Liver (tissue), 9 donors: ENCODE measurements around the gene OXNAD1. TPM values are rescaled to one million over a fixed set of nuclear protein-coding genes. Genes with fewer than 3 reads are reported as not detected.

ENCODE experiments used
- DNase-seq: peaks from one replicate; pipeline ENCODE4 v3.0.0-alpha.2; 2017; ENCODE audit warnings: low spot score
- H3K27ac ChIP-seq, 2 donors: one replicate each; pipeline ENCODE4 v1.7.0; 2013; ENCODE audit warnings: inconsistent platforms in 2 of 2, low read length in 2 of 2, control low read depth in 1 of 2, low read depth in 1 of 2, mild to moderate bottlenecking in 1 of 2
- H3K27me3 ChIP-seq, 4 donors: one replicate each; pipeline versions ENCODE4 v1.6.1 to v1.7.0; 2013; ENCODE audit warnings: low read length in 3 of 4, inconsistent platforms in 1 of 4, mild to moderate bottlenecking in 1 of 4, moderate library complexity in 1 of 4; ENCODE audit not compliant: control insufficient read depth in 4 of 4, insufficient read depth in 4 of 4
- H3K36me3 ChIP-seq, 4 donors: one replicate each; pipeline versions ENCODE4 v1.6.1 to v1.7.0; 2013; ENCODE audit warnings: low read length in 3 of 4, mild to moderate bottlenecking in 3 of 4, low read depth in 1 of 4, moderate library complexity in 1 of 4; ENCODE audit not compliant: control insufficient read depth in 4 of 4, insufficient read depth in 3 of 4
- H3K4me1 ChIP-seq, 4 donors: one replicate each; pipeline versions ENCODE4 v1.6.1 to v1.7.0; 2013; ENCODE audit warnings: low read length in 3 of 4, mild to moderate bottlenecking in 3 of 4, moderate library complexity in 1 of 4; ENCODE audit not compliant: control insufficient read depth in 4 of 4, insufficient read depth in 4 of 4
- H3K4me3 ChIP-seq, 3 donors: one replicate each; pipeline versions ENCODE4 v1.6.1 to v1.7.0; 2013; ENCODE audit warnings: low read length in 3 of 3, control low read depth in 1 of 3, low read depth in 1 of 3, mild to moderate bottlenecking in 1 of 3
- H3K9ac ChIP-seq, 2 donors: one replicate each; pipeline ENCODE4 v1.7.0; 2013; ENCODE audit warnings: low read length in 2 of 2, mild to moderate bottlenecking in 2 of 2, moderate library complexity in 2 of 2, control low read depth in 1 of 2, low read depth in 1 of 2
- H3K9me3 ChIP-seq, 4 donors: one replicate each; pipeline versions ENCODE4 v1.6.1 to v1.7.0; 2013; ENCODE audit warnings: low read length in 3 of 4; ENCODE audit not compliant: control insufficient read depth in 4 of 4
- EGR1 ChIP-seq, 2 donors: IDR thresholded peaks; 2 replicates each; pipeline ENCODE4 v1.6.1; 2016 to 2018; ENCODE audit warnings: antibody characterized with exemption in 2 of 2, low read depth in 2 of 2
- FOXA1 ChIP-seq: IDR thresholded peaks from 2 replicates; pipeline ENCODE4 v1.6.1; 2016; ENCODE audit warnings: antibody characterized with exemption
- FOXA2 ChIP-seq: IDR thresholded peaks from 2 replicates; pipeline ENCODE4 v1.6.1; 2016; ENCODE audit warnings: antibody characterized with exemption
- GABPA ChIP-seq, 2 donors: IDR thresholded peaks in 1 of 2; conservative IDR thresholded peaks in 1 of 2; 2 replicates each; pipeline ENCODE4 v1.6.1; 2016; ENCODE audit warnings: antibody characterized with exemption in 2 of 2, mild to moderate bottlenecking in 1 of 2, moderate library complexity in 1 of 2
- HNF4A ChIP-seq, 2 donors: conservative IDR thresholded peaks; 2 replicates each; pipeline ENCODE4 v1.6.1; 2016; ENCODE audit warnings: antibody characterized with exemption in 2 of 2, mild to moderate bottlenecking in 2 of 2
- HNF4G ChIP-seq: IDR thresholded peaks from 2 replicates; pipeline ENCODE4 v1.6.1; 2016; ENCODE audit warnings: antibody characterized with exemption
- JUND ChIP-seq, 2 donors: IDR thresholded peaks; 2 replicates each; pipeline ENCODE4 v1.6.1; 2016; ENCODE audit warnings: antibody characterized with exemption in 2 of 2
- NR2F2 ChIP-seq: IDR thresholded peaks from 2 replicates; pipeline ENCODE4 v1.6.1; 2016; ENCODE audit warnings: antibody characterized with exemption
- RAD21 ChIP-seq, 2 donors: IDR thresholded peaks; 2 replicates each; pipeline ENCODE4 v1.6.1; 2016; ENCODE audit warnings: antibody characterized with exemption in 2 of 2, mild to moderate bottlenecking in 2 of 2
- RXRA ChIP-seq, 2 donors: IDR thresholded peaks; 2 replicates each; pipeline ENCODE4 v1.6.1; 2017 to 2018; ENCODE audit warnings: antibody characterized with exemption in 2 of 2, mild to moderate bottlenecking in 1 of 2
- SP1 ChIP-seq: IDR thresholded peaks from 2 replicates; pipeline ENCODE4 v1.6.1; 2018; ENCODE audit warnings: antibody characterized with exemption, mild to moderate bottlenecking
- TAF1 ChIP-seq: conservative IDR thresholded peaks from 2 replicates; pipeline ENCODE4 v1.6.1; 2016; ENCODE audit warnings: antibody characterized with exemption, mild to moderate bottlenecking
- YY1 ChIP-seq: IDR thresholded peaks from 2 replicates; pipeline ENCODE4 v1.6.1; 2016; ENCODE audit warnings: antibody characterized with exemption, mild to moderate bottlenecking
- WGBS: extraction: QIAGEN DNeasy Blood & Tissue Kit; methylation state at CpG from one replicate; pipeline ENCODE4 v1.1.7; 2013; 5-methylcytosine and 5-hydroxymethylcytosine counted together
- polyA plus RNA-seq, 2 donors: library from polyadenylated mRNA; stranded (reverse) in 1 of 2; unstranded in 1 of 2; fragments of 200-250 nt in 1 of 2; fragments of >200 nt in 1 of 2; fragmentation: Nextera tagmentation in 1 of 2; extraction: Ambion mirVana in 1 of 2; gene quantifications; one replicate each; pipeline versions ENCODE4 v1.2.1 to v1.2.3, GENCODE V29; 2013 to 2015
- total RNA-seq, 2 donors: library from RNA; depleted of rRNA; stranded (reverse); fragments of >200 nt; gene quantifications; one replicate each; pipeline ENCODE4 v1.2.3, GENCODE V29; 2014
- TF ChIP-seq, protein P1 (sequence below): IDR thresholded peaks from 2 replicates; pipeline ENCODE4 v1.6.1; 2016; ENCODE audit warnings: antibody characterized with exemption, mild to moderate bottlenecking
- TF ChIP-seq, protein P2 (sequence below): IDR thresholded peaks from 2 replicates; pipeline ENCODE4 v1.6.1; 2016; ENCODE audit warnings: antibody characterized with exemption
- TF ChIP-seq, protein P3 (sequence below): IDR thresholded peaks from 2 replicates; pipeline ENCODE4 v1.6.1; 2016; ENCODE audit warnings: antibody characterized with exemption
- TF ChIP-seq, protein P4 (sequence below): IDR thresholded peaks from 2 replicates; pipeline ENCODE4 v1.6.1; 2016; ENCODE audit warnings: antibody characterized with exemption
- TF ChIP-seq, protein P5 (sequence below): fragments of 150-350 bp; IDR thresholded peaks from 2 replicates; pipeline ENCODE4 v1.5.1; 2017; ENCODE audit warnings: improper control_type of control experiment, low read depth, low read length; ENCODE audit not compliant: missing input control
- donor health status: healthy.
- donor health status: healthy.
- donor health status: healthy.
- donor health status: healthy.
- donor health status: healthy.

Gene OXNAD1
- total and polyA plus RNA-seq, 4 donors, result 9.3 to 24.6 (median 14.1) TPM

DNA sequence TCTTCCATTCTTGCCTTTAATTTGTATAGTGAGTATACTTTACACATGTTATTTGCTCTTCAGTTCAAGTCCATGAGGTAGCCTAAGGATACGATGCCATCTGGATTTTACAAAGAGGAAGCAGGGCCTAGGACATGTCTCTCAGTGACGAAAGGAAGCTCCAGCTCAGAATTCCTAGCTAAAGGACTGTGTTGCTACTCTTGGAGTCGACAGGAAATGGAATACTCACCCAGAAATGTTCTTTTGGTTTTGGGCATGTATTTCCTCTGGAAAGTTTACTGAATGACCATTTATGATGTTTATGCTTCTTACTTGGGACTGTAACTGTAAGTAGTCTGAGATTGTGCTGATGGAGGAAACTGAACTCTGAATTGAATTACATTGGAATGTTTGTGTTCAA, 12.5 kb downstream of the OXNAD1 start (continued):
- TF ChIP-seq, protein P1, sequence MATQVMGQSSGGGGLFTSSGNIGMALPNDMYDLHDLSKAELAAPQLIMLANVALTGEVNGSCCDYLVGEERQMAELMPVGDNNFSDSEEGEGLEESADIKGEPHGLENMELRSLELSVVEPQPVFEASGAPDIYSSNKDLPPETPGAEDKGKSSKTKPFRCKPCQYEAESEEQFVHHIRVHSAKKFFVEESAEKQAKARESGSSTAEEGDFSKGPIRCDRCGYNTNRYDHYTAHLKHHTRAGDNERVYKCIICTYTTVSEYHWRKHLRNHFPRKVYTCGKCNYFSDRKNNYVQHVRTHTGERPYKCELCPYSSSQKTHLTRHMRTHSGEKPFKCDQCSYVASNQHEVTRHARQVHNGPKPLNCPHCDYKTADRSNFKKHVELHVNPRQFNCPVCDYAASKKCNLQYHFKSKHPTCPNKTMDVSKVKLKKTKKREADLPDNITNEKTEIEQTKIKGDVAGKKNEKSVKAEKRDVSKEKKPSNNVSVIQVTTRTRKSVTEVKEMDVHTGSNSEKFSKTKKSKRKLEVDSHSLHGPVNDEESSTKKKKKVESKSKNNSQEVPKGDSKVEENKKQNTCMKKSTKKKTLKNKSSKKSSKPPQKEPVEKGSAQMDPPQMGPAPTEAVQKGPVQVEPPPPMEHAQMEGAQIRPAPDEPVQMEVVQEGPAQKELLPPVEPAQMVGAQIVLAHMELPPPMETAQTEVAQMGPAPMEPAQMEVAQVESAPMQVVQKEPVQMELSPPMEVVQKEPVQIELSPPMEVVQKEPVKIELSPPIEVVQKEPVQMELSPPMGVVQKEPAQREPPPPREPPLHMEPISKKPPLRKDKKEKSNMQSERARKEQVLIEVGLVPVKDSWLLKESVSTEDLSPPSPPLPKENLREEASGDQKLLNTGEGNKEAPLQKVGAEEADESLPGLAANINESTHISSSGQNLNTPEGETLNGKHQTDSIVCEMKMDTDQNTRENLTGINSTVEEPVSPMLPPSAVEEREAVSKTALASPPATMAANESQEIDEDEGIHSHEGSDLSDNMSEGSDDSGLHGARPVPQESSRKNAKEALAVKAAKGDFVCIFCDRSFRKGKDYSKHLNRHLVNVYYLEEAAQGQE, result no peak
- TF ChIP-seq HNF4A (conservative IDR thresholded peaks at IDR 0.05) (no peak), HNF4G (no peak)

DNA sequence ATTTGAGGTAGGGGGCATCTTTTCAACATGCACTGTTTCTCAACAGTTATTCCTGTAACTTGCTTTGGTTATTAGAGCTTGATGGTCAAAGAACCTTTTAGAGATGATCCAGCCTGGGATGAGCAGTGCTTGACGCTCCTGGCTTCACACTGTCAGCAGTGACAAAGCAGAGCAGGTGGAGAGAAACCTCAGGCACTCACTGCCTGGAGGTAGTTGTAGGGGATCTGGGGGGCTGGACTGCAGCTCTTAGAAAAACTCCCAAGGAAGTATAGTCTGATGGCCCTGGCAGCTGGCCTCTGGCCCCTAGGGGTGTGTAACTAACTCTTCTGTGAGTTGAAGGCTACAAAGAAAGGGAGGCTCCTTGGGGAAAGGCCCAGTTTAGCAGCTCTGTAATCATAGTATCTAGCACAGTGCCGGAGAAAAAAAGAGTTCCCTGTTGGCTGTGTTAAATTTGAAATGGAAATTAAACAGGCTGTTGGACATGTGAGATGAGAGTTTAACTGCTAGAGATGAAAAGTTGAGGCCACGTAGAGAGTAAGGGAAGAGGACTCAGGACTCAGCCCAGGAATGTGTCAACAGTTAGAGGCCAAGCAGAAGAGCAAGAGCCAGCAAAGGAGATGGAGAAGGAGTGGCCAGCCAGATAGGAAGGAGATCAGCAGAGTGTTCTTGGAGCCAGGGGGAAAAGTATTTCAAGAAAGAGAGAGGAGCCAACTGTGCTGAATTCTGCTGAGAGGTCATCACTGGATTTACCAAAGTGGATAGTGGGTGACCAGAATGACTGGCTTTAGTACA, 14.2 kb downstream of the OXNAD1 start:
- H3K9me3 ChIP-seq, result no peaks in the 10 kb centered on the region
- H3K27me3 ChIP-seq, result no peaks in the 10 kb centered on the region
- WGBS, result 93% methylated on average over 3 of the region's 3 CpGs
- no peaks in the 10 kb centered on the region for H3K4me1 ChIP-seq
- TF ChIP-seq GABPA (IDR thresholded peaks at IDR 0.05 in 1 of 2, conservative IDR thresholded peaks at IDR 0.05 in 1 of 2) (no peak), EGR1 (IDR thresholded peaks at IDR 0.05; ENCODE audit: low read depth in 2 of 2) (no peak), RAD21 (IDR thresholded peaks at IDR 0.05) (no peak), HNF4A (conservative IDR thresholded peaks at IDR 0.05) (no peak), TAF1 (no peak), NR2F2 (no peak), YY1 (no peak), FOXA1 (no peak), HNF4G (no peak), SP1 (no peak), FOXA2 (no peak), JUND (IDR thresholded peaks at IDR 0.05) (no peak), RXRA (IDR thresholded peaks at IDR 0.05) (no peak)
- TF ChIP-seq, protein P2, sequence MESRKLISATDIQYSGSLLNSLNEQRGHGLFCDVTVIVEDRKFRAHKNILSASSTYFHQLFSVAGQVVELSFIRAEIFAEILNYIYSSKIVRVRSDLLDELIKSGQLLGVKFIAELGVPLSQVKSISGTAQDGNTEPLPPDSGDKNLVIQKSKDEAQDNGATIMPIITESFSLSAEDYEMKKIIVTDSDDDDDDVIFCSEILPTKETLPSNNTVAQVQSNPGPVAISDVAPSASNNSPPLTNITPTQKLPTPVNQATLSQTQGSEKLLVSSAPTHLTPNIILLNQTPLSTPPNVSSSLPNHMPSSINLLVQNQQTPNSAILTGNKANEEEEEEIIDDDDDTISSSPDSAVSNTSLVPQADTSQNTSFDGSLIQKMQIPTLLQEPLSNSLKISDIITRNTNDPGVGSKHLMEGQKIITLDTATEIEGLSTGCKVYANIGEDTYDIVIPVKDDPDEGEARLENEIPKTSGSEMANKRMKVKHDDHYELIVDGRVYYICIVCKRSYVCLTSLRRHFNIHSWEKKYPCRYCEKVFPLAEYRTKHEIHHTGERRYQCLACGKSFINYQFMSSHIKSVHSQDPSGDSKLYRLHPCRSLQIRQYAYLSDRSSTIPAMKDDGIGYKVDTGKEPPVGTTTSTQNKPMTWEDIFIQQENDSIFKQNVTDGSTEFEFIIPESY, result no peak
- TF ChIP-seq, protein P3, sequence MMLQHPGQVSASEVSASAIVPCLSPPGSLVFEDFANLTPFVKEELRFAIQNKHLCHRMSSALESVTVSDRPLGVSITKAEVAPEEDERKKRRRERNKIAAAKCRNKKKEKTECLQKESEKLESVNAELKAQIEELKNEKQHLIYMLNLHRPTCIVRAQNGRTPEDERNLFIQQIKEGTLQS, result no peak
- TF ChIP-seq, protein P1, result no peak
- TF ChIP-seq, protein P4, sequence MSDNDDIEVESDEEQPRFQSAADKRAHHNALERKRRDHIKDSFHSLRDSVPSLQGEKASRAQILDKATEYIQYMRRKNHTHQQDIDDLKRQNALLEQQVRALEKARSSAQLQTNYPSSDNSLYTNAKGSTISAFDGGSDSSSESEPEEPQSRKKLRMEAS, result no peak
- TF ChIP-seq, protein P5, sequence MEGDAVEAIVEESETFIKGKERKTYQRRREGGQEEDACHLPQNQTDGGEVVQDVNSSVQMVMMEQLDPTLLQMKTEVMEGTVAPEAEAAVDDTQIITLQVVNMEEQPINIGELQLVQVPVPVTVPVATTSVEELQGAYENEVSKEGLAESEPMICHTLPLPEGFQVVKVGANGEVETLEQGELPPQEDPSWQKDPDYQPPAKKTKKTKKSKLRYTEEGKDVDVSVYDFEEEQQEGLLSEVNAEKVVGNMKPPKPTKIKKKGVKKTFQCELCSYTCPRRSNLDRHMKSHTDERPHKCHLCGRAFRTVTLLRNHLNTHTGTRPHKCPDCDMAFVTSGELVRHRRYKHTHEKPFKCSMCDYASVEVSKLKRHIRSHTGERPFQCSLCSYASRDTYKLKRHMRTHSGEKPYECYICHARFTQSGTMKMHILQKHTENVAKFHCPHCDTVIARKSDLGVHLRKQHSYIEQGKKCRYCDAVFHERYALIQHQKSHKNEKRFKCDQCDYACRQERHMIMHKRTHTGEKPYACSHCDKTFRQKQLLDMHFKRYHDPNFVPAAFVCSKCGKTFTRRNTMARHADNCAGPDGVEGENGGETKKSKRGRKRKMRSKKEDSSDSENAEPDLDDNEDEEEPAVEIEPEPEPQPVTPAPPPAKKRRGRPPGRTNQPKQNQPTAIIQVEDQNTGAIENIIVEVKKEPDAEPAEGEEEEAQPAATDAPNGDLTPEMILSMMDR, result no peak
- peaks cover 0 to 27% (median 6%) of the 10 kb centered on the region in 4 donors for H3K36me3 ChIP-seq
- H3K4me3 ChIP-seq, result no peak overlapping the region
- no peak overlapping the region for H3K9ac ChIP-seq
- H3K27ac ChIP-seq, result no peak overlapping the region
- no peak for DNase-seq
